GM23338 (cell line): ENCODE results near the gene LFNG. TPM values are rescaled to one million over a fixed set of nuclear protein-coding genes. Genes with fewer than 3 reads are reported as not detected.

Experiments used
- ATAC-seq: fragments of 200-7000 bp; cut with Tn5 transposase; 3 replicates; pipeline ENCODE4 v1.9.1; 2020
- DNase-seq: peaks from one replicate; pipeline ENCODE4 v3.0.0-alpha.2; 2015; ENCODE audit warnings: low spot score
- H2AFZ ChIP-seq: fragments of 200-600 bp; sonication (generic); 2 replicates; pipeline ENCODE4 v1.8.0; 2016; ENCODE audit warnings: antibody characterized with exemption, mild to moderate bottlenecking, moderate library complexity
- H3F3A ChIP-seq: fragments of 200-600 bp; sonication (generic); replicated peaks from 2 replicates; pipeline ENCODE4 v1.8.0; 2017; ENCODE audit warnings: antibody characterized with exemption, mixed run types, low read depth
- H3K27ac ChIP-seq: fragments of 200-600 bp; sonication (generic); 2 replicates; pipeline ENCODE4 v1.6.1; 2016; ENCODE audit warnings: low read depth
- H3K27me3 ChIP-seq: fragments of 200-600 bp; sonication (generic); 2 replicates; pipeline ENCODE4 v1.8.0; 2016; ENCODE audit warnings: mild to moderate bottlenecking, mixed run types, moderate library complexity; ENCODE audit not compliant: insufficient read depth
- H3K36me3 ChIP-seq: fragments of 200-600 bp; sonication (generic); 2 replicates; pipeline ENCODE4 v1.8.0; 2016; ENCODE audit warnings: mild to moderate bottlenecking; ENCODE audit not compliant: insufficient read depth
- H3K4me1 ChIP-seq: fragments of 200-600 bp; sonication (generic); 2 replicates; pipeline ENCODE4 v1.8.0; 2016; ENCODE audit warnings: mild to moderate bottlenecking, moderate library complexity; ENCODE audit not compliant: insufficient read depth
- H3K4me2 ChIP-seq: fragments of 200-600 bp; sonication (generic); 2 replicates; pipeline ENCODE4 v1.7.1; 2017; ENCODE audit warnings: mixed run types
- H3K4me3 ChIP-seq: fragments of 200-600 bp; sonication (generic); 2 replicates; pipeline ENCODE4 v1.6.1; 2016; ENCODE audit warnings: mixed run types
- H3K79me2 ChIP-seq: fragments of 200-600 bp; sonication (generic); replicated peaks from 2 replicates; pipeline ENCODE4 v1.8.0; 2017; ENCODE audit warnings: mild to moderate bottlenecking; ENCODE audit not compliant: insufficient read depth
- H3K9me2 ChIP-seq: fragments of 200-600 bp; sonication (generic); 2 replicates; pipeline ENCODE4 v1.8.0; 2017; ENCODE audit not compliant: insufficient read depth
- H4K20me1 ChIP-seq: fragments of 200-600 bp; sonication (generic); replicated peaks from 2 replicates; pipeline ENCODE4 v1.8.0; 2017; ENCODE audit warnings: mild to moderate bottlenecking; ENCODE audit not compliant: insufficient read depth
- H3K27ac Mint-ChIP-seq: 2 replicates; pipeline ENCODE4 v1.8.0; 2020; ENCODE audit warnings: inconsistent platforms, mild to moderate bottlenecking, moderate library complexity, mixed read lengths
- H3K27me3 Mint-ChIP-seq: 3 replicates; pipeline ENCODE4 v1.8.0; 2022; ENCODE audit warnings: low read depth, mild to moderate bottlenecking, moderate library complexity, mixed read lengths, inconsistent platforms; ENCODE audit not compliant: insufficient read depth, poor library complexity
- H3K36me3 Mint-ChIP-seq: 3 replicates; pipeline ENCODE4 v1.8.0; 2021; ENCODE audit warnings: low read depth, mild to moderate bottlenecking, inconsistent platforms, moderate library complexity, mixed read lengths
- H3K4me1 Mint-ChIP-seq: 3 replicates; pipeline ENCODE4 v1.8.0; 2020; ENCODE audit warnings: mild to moderate bottlenecking, inconsistent platforms, mixed read lengths
- H3K4me3 Mint-ChIP-seq: 3 replicates; pipeline ENCODE4 v1.8.0; 2021; ENCODE audit warnings: moderate library complexity, mild to moderate bottlenecking, inconsistent platforms, mixed read lengths
- H3K9me3 Mint-ChIP-seq: 3 replicates; pipeline ENCODE4 v1.8.0; 2020; ENCODE audit warnings: moderate library complexity, mild to moderate bottlenecking, inconsistent platforms, mixed read lengths
- CREB1 ChIP-seq: fragments of 250-450 bp; sonication (Bioruptor Pico); IDR thresholded peaks from 2 replicates; pipeline ENCODE4 v1.5.0; 2020; ENCODE audit warnings: low read depth, mild to moderate bottlenecking, moderate library complexity
- CTCF ChIP-seq, 2 experiments: fragments of 200-600 bp in 1 of 2; sonication (generic) in 1 of 2; conservative IDR thresholded peaks; 2 replicates each; pipeline versions ENCODE4 v1.5.1 to v1.6.1; 2016 to 2017; ENCODE audit warnings: antibody characterized with exemption in 2 of 2, low read depth in 2 of 2, mild to moderate bottlenecking in 2 of 2, moderate library complexity in 1 of 2
- ETS1 ChIP-seq: IDR thresholded peaks from 2 replicates; pipeline ENCODE4 v1.6.1; 2016; ENCODE audit warnings: antibody characterized with exemption
- EZH2 ChIP-seq: fragments of 200-600 bp; sonication (generic); IDR thresholded peaks from one replicate; pipeline ENCODE4 v1.8.0; 2017; ENCODE audit warnings: antibody characterized with exemption, mild to moderate bottlenecking, low read depth; ENCODE audit not compliant: unreplicated experiment
- EZH2phosphoT487 ChIP-seq: fragments of 200-600 bp; sonication (generic); IDR thresholded peaks from one replicate; pipeline ENCODE4 v1.8.1; 2018; ENCODE audit warnings: antibody characterized with exemption; ENCODE audit not compliant: unreplicated experiment
- NANOG ChIP-seq: IDR thresholded peaks from 2 replicates; pipeline ENCODE4 v1.6.1; 2016; ENCODE audit warnings: antibody characterized with exemption, borderline replicate concordance
- POLR2AphosphoS5 ChIP-seq: IDR thresholded peaks from 2 replicates; pipeline ENCODE4 v1.6.1; 2016; ENCODE audit warnings: antibody characterized with exemption, low read depth
- REST ChIP-seq: IDR thresholded peaks from one replicate; pipeline ENCODE4 v1.6.1; 2018; ENCODE audit warnings: antibody characterized with exemption; ENCODE audit not compliant: unreplicated experiment
- STAT1 ChIP-seq: IDR thresholded peaks from one replicate; pipeline ENCODE4 v1.6.1; 2016; ENCODE audit warnings: antibody characterized with exemption; ENCODE audit not compliant: unreplicated experiment
- ZNF114 ChIP-seq: fragments of 250-450 bp; sonication (Bioruptor Pico); IDR thresholded peaks from 2 replicates; pipeline ENCODE4 v1.5.0; 2020; ENCODE audit warnings: mild to moderate bottlenecking, moderate library complexity
- ZNF462 ChIP-seq: fragments of 250-450 bp; sonication (Bioruptor Pico); IDR thresholded peaks from 2 replicates; pipeline ENCODE4 v1.5.0; 2020; ENCODE audit warnings: mild to moderate bottlenecking, moderate library complexity
- polyA plus RNA-seq: library from polyadenylated mRNA; unstranded; fragments of >200 nt; fragmentation: Nextera tagmentation; extraction: Ambion mirVana; gene quantifications from 2 replicates; pipeline ENCODE4 v1.2.1, GENCODE V29; 2016
- total RNA-seq: library from RNA; depleted of rRNA; stranded (reverse); fragments of >200 nt; shearing (Covaris generic); gene quantifications from 2 replicates; pipeline ENCODE4 v1.2.3, GENCODE V29; 2014

The LFNG gene
- total and polyA plus RNA-seq, 2 experiments from 2014 or later, result 1.7 to 35.4 TPM

- Mint-ChIP-seq H3K9me3 (no peaks in the 10 kb centered on the region), H3K27ac (no peak overlapping the region), H3K4me1 (peaks cover 11% of the 10 kb centered on the region; the same call in 2 of the 3 replicates), H3K4me3 (no peak overlapping the region), H3K36me3 (no peaks in the 10 kb centered on the region), H3K27me3 (peaks cover 8% of the 10 kb centered on the region)
- Histone ChIP-seq H3K79me2 (no peaks in the 10 kb centered on the region), H3K27ac (no peak overlapping the region), H3K4me2 (no peak overlapping the region), H3K36me3 (no peaks in the 10 kb centered on the region), H3F3A (0 out of 2 replicates have a peak, but pooled peaks cover 8% of the 10 kb centered on the region), H3K9me2 (0 out of 2 replicates have a peak, but pooled peaks cover 3% of the 10 kb centered on the region), H3K27me3 (no peaks in the 10 kb centered on the region), H4K20me1 (no peaks in the 10 kb centered on the region), H2AFZ (no peak overlapping the region), H3K4me3 (no peak overlapping the region), H3K4me1 (no peaks in the 10 kb centered on the region)
- TF ChIP-seq POLR2AphosphoS5 (no peak), NANOG (no peak), EZH2phosphoT487 (no peak), EZH2 (no peak), CTCF (conservative IDR thresholded peaks at IDR 0.05; ENCODE audit: low read depth in 2 of 2) (no peak), STAT1 (no peak), ZNF462 (CRISPR knock-in tag) (no peak), ETS1 (no peak), ZNF114 (CRISPR knock-in tag) (no peak), CREB1 (CRISPR knock-in tag) (no peak), REST (no peak)
- no peak for DNase-seq
- ATAC-seq, result peak; percentile 45
These were observed 10.2 kb upstream of the LFNG start for GRCh38 chr7:2509298-2509906.
